Measurements from ENCODE around the gene RXRB. TPM values are rescaled to one million over a fixed set of nuclear protein-coding genes. Genes with fewer than 3 reads are reported as not detected.
A peak's percentile ranks its signal among the peaks of the same experiment; 100 is the strongest.

The RXRB gene
- total and polyA plus RNA-seq, 2 of the 8 experiments (the other 6 are each of a cell fraction or from before 2014, with no cell fraction given): 13.0 to 18.1 TPM

DNA sequence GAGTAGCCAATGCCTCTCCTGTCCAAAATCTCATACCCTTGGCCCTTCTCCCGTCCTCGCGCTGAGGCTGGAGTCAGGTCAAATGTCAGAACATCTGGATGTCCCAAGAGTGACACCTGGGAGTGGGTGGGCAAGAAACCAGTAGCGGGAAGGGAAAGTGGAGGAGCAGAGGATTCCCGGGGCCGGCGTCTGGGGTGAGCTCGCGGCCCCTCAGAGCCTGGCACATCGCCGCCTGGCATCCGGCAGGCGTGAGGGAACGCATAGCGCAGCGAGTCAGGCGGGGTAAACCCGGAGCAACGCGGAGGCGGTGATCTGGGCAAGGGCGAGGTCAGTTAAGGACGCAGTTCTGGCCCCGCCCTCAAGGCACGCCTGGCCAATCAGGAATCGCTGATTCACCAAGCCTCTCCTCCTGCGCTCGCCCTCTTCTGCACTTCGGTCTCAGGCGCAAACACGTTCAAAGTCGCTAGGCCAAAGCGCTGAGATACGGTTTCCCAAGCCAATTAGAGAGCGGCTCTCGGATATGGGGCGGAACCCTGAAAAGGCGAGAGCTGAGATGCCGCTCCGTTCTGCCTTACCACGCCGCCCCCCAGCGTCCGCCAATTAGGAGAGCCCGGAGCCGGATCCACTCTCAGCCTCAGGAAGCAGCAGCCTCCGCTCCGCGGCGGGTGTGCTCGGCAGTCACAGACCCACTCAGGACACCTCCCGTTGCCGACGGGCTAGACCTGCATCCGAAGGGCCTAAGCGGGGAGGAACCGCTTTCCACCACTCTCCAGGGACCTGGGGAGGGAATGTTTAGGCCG is 48.7 kb upstream of the RXRB start (continued):
- no peak for TF ChIP-seq TAF7 (optimal IDR thresholded peaks at IDR 0.05; ENCODE audit: borderline replicate concordance, low read depth, low read length)
- TF ChIP-seq, protein P1, sequence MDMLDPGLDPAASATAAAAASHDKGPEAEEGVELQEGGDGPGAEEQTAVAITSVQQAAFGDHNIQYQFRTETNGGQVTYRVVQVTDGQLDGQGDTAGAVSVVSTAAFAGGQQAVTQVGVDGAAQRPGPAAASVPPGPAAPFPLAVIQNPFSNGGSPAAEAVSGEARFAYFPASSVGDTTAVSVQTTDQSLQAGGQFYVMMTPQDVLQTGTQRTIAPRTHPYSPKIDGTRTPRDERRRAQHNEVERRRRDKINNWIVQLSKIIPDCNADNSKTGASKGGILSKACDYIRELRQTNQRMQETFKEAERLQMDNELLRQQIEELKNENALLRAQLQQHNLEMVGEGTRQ (IDR thresholded peaks at IDR 0.05; ENCODE audit: low read length): no peak
- peak; percentile 64 for TF ChIP-seq CHD2 (IDR thresholded peaks at IDR 0.05; ENCODE audit: low read length)
- TF ChIP-seq MAX (IDR thresholded peaks at IDR 0.05): peak; percentile 46; the same call in 1 of the 2 replicates
- TF ChIP-seq SIN3A (conservative IDR thresholded peaks at IDR 0.05 in 1 of 2, IDR thresholded peaks at IDR 0.05 in 1 of 2; ENCODE audit: low read depth in 1 of 2, low read length in 2 of 2): peak in 1 of 2 experiments; percentile 70; a peak in 2 of 4 replicates
- TF ChIP-seq JUN (IDR thresholded peaks at IDR 0.05; ENCODE audit: low read depth, low read length): no peak
- TF ChIP-seq SUZ12 (IDR thresholded peaks at IDR 0.05; ENCODE audit: low read length): peak; percentile 3; the same call in 1 of the 2 replicates
- no peak for TF ChIP-seq GTF2F1 (IDR thresholded peaks at IDR 0.05; ENCODE audit: borderline replicate concordance, low read depth, low read length)
- TF ChIP-seq, protein P2, sequence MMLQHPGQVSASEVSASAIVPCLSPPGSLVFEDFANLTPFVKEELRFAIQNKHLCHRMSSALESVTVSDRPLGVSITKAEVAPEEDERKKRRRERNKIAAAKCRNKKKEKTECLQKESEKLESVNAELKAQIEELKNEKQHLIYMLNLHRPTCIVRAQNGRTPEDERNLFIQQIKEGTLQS (IDR thresholded peaks at IDR 0.05; ENCODE audit: insufficient read depth, low read depth, low read length): no peak
- peak; percentile 57; the same call in 1 of the 2 replicates for TF ChIP-seq CREB1 (IDR thresholded peaks at IDR 0.05)
- no peak for TF ChIP-seq CEBPB (IDR thresholded peaks at IDR 0.05; ENCODE audit: low read depth, low read length)
- TF ChIP-seq PHF8 (conservative IDR thresholded peaks at IDR 0.05; ENCODE audit: low read depth, low read length): peak; percentile 50
- no peak for TF ChIP-seq ZNF274 (IDR thresholded peaks at IDR 0.05; ENCODE audit: borderline replicate concordance, extremely low read depth, low read length)
- TF ChIP-seq POLR2A (IDR thresholded peaks at IDR 0.05; ENCODE audit: control extremely low read depth in 1 of 2, low read depth in 2 of 2, low read length in 2 of 2): peak in 1 of 2 experiments; percentile 70; a peak in 2 of 3 replicates
- TF ChIP-seq CHD1 (IDR thresholded peaks at IDR 0.05; ENCODE audit: low read depth, low read length): no peak
- 0 out of 2 replicates have a peak, but pooled peaks have one; percentile 20 for TF ChIP-seq TEAD4 (IDR thresholded peaks at IDR 0.05; ENCODE audit: low read depth, low read length)
- TF ChIP-seq HDAC2 (IDR thresholded peaks at IDR 0.05; ENCODE audit: borderline replicate concordance in 1 of 2, low read depth in 2 of 2, low read length in 2 of 2): no peak
- TF ChIP-seq EZH2 (IDR thresholded peaks at IDR 0.05; ENCODE audit: low read depth, low read length, severe bottlenecking): no peak
- TF ChIP-seq RBBP5 (IDR thresholded peaks at IDR 0.05; ENCODE audit: borderline replicate concordance, low read depth, low read length): no peak
- TF ChIP-seq TAF1 (IDR thresholded peaks at IDR 0.05; ENCODE audit: low read depth, low read length): peak; percentile 36; the same call in 1 of the 2 replicates
- TF ChIP-seq CTBP2 (IDR thresholded peaks at IDR 0.05; ENCODE audit: borderline replicate concordance, insufficient read depth, insufficient read length, low read length): no peak

All from H1 (cell line).